Inferior parietal cortex (tissue), 1 donor: Measurements from ENCODE around the gene BIN2.
"Not testable (repeated sequence)": the region's sequence is repeated elsewhere in the genome, so short reads cannot be mapped to it uniquely, and the experiment has no call there.

Source experiments
- DNase-seq: peaks from one replicate; pipeline ENCODE4 v3.0.0-alpha.2; 2016; ENCODE audit errors: extremely low spot score

The BIN2 gene

GRCh38 chr12:51259600-51259999 lies 64.4 kb downstream of the BIN2 start:
- not testable (repeated sequence) for DNase-seq

- no peak for DNase-seq
These were observed 69.4 kb downstream of the BIN2 start for GRCh38 chr12:51254536-51254935.

- no peak for DNase-seq
These were observed 70.7 kb downstream of the BIN2 start for GRCh38 chr12:51253276-51253675.

GRCh38 chr12:51247523-51248206 lies 76.3 kb downstream of the BIN2 start:
- DNase-seq, result no peak

- DNase-seq, result no peak
These were observed 77.6 kb downstream of the BIN2 start for GRCh38 chr12:51246254-51246853.

GRCh38 chr12:51245476-51246253 lies 78.3 kb downstream of the BIN2 start:
- no peak for DNase-seq

- no peak for DNase-seq
These were observed 79.7 kb downstream of the BIN2 start for GRCh38 chr12:51244269-51244668.

- DNase-seq, result no peak
These were observed 81.1 kb downstream of the BIN2 start for GRCh38 chr12:51242876-51243275.

GRCh38 chr12:51242120-51242519 lies 81.9 kb downstream of the BIN2 start:
- no peak for DNase-seq

- DNase-seq, result no peak
These were observed 83.0 kb downstream of the BIN2 start for GRCh38 chr12:51240971-51241370.

- DNase-seq, result peak; percentile 92
These were observed 85.3 kb downstream of the BIN2 start, which contains the start of gene DAZAP2 for GRCh38 chr12:51238510-51239334. DAZAP2 (plus strand) TSS chr12:51238826; CDS start chr12:51238908, 82 bp downstream.

GRCh38 chr12:51238037-51238509 lies 85.9 kb downstream of the BIN2 start:
- DNase-seq, result no peak

GRCh38 chr12:51234530-51234929 lies 89.4 kb downstream of the BIN2 start:
- DNase-seq, result no peak

GRCh38 chr12:51232642-51233041 lies 91.3 kb downstream of the BIN2 start:
- DNase-seq, result no peak
